Keratinocyte (primary cell): ENCODE data around the gene KRTAP4-16. TPM values are rescaled to one million over a fixed set of nuclear protein-coding genes. Genes with fewer than 3 reads are reported as not detected.
A peak's percentile ranks its signal among the peaks of the same experiment; 100 is the strongest.
"Not testable (repeated sequence)": the region's sequence is repeated elsewhere in the genome, so short reads cannot be mapped to it uniquely, and the experiment has no call there.

Source experiments
- DNase-seq: peaks from one replicate; pipeline ENCODE4 v3.0.0-alpha.2; 2011; ENCODE audit warnings: low read depth, missing footprints, low spot score
- FAIRE-seq: peaks from 2 replicates; lab custom pipeline; 2011; peaks lifted over from hg19 to GRCh38; lab: Jason Lieb, UNC
- H2AFZ ChIP-seq: 2 replicates; pipeline ENCODE4 v1.6.0; 2012; ENCODE audit warnings: low read length, control low read depth, inconsistent platforms; ENCODE audit not compliant: control insufficient read depth
- H3K27ac ChIP-seq: 2 replicates; pipeline ENCODE4 v1.5.1; 2011; ENCODE audit warnings: low read length; ENCODE audit not compliant: control insufficient read depth, insufficient read depth
- H3K27me3 ChIP-seq: 3 replicates; pipeline ENCODE4 v1.6.0; 2011; ENCODE audit warnings: low read length; ENCODE audit not compliant: control insufficient read depth, insufficient read depth; ENCODE audit errors: extremely low read depth
- H3K36me3 ChIP-seq, 2 experiments: 2 replicates in 1 of 2; 3 replicates in 1 of 2; pipeline ENCODE4 v1.5.1; 2011; ENCODE audit warnings: low read length in 2 of 2, mild to moderate bottlenecking in 1 of 2; ENCODE audit not compliant: control insufficient read depth in 2 of 2, insufficient read depth in 2 of 2; ENCODE audit errors: extremely low read depth in 1 of 2
- H3K4me1 ChIP-seq: 3 replicates; pipeline ENCODE4 v1.5.1; 2011; ENCODE audit warnings: low read length; ENCODE audit not compliant: control insufficient read depth, insufficient read depth; ENCODE audit errors: extremely low read depth
- H3K4me2 ChIP-seq: 3 replicates; pipeline ENCODE4 v1.6.0; 2011; ENCODE audit warnings: low read depth, low read length; ENCODE audit not compliant: control insufficient read depth, insufficient read depth; ENCODE audit errors: extremely low read depth
- H3K4me3 ChIP-seq, 3 experiments: fragments of 200-600 bp in 1 of 3; sonication (generic) in 1 of 3; 2 replicates in 2 of 3; 3 replicates in 1 of 3; pipeline ENCODE4 v1.5.1; 2011 to 2016; ENCODE audit warnings: low read length in 3 of 3, mild to moderate bottlenecking in 3 of 3, control low read depth in 2 of 3, inconsistent platforms in 1 of 3, low read depth in 1 of 3, mixed read lengths in 1 of 3, mixed run types in 1 of 3, moderate library complexity in 1 of 3; ENCODE audit not compliant: control insufficient read depth in 2 of 3, insufficient read depth in 2 of 3; ENCODE audit errors: extremely low read depth in 1 of 3
- H3K79me2 ChIP-seq: 2 replicates; pipeline ENCODE4 v1.6.0; 2012; ENCODE audit warnings: low read length; ENCODE audit not compliant: control insufficient read depth, insufficient read depth
- H3K9ac ChIP-seq: 3 replicates; pipeline ENCODE4 v1.6.0; 2011; ENCODE audit warnings: low read length; ENCODE audit not compliant: control insufficient read depth, insufficient read depth; ENCODE audit errors: extremely low read depth
- H3K9me1 ChIP-seq: 3 replicates; pipeline ENCODE4 v1.6.0; 2011; ENCODE audit warnings: low read length; ENCODE audit not compliant: control insufficient read depth, insufficient read depth; ENCODE audit errors: extremely low read depth
- H3K9me3 ChIP-seq: 2 replicates; pipeline ENCODE4 v1.5.1; 2012; ENCODE audit warnings: low read depth, low read length; ENCODE audit not compliant: control insufficient read depth
- H4K20me1 ChIP-seq: 3 replicates; pipeline ENCODE4 v1.6.0; 2011; ENCODE audit warnings: low read length; ENCODE audit not compliant: control insufficient read depth, insufficient read depth; ENCODE audit errors: extremely low read depth
- EZH2 ChIP-seq: IDR thresholded peaks from one replicate; pipeline ENCODE4 v1.6.1; 2012; ENCODE audit warnings: inconsistent platforms, mild to moderate bottlenecking, low read length, moderate library complexity
- dilution Hi-C: fragments of 300-500 bp; cut with MboI; formaldehyde crosslinking; loops from one replicate; pipeline ENCODE4 v1.7.0; 2020; ENCODE audit warnings: low sequenced_read_pairs; ENCODE audit not compliant: extremely low pct_ligation_motif_present
- polyA plus RNA-seq, 5 experiments: library from polyadenylated mRNA; depleted of rRNA in 3 of 5; stranded (reverse) in 3 of 5; stranded (forward) in 1 of 5; unstranded in 1 of 5; fragments of >200 nt; gene quantifications; 1 replicate in 1 of 5; 2 replicates in 3 of 5; 3 replicates in 1 of 5; pipeline versions ENCODE4 v1.2.1 to v1.2.3, GENCODE V29; 2011 to 2012; ENCODE audit warnings: missing spikeins in 2 of 5, low read depth in 1 of 5, low replicate concordance in 1 of 5
- TF ChIP-seq, protein P1 (sequence below), 3 experiments: IDR thresholded peaks in 1 of 3; conservative IDR thresholded peaks in 1 of 3; optimal IDR thresholded peaks in 1 of 3; 2 replicates in 2 of 3; 3 replicates in 1 of 3; pipeline versions ENCODE3 to v1.5.1; 2011; ENCODE audit warnings: low read length in 3 of 3, mild to moderate bottlenecking in 3 of 3, moderate library complexity in 2 of 3, control low read depth in 1 of 3, inconsistent platforms in 1 of 3; ENCODE audit not compliant: insufficient read depth in 2 of 3; ENCODE audit errors: extremely low read depth in 1 of 3

Gene KRTAP4-16
- polyA plus RNA-seq, 1 donor (not counting 4 experiments of a cell fraction or from before 2014, with no cell fraction given): not detected

GRCh38 chr17:41140360-41141131, 38.5 kb upstream of the KRTAP4-16 start, which contains the start of gene KRTAP4-6:
Gene KRTAP4-6 (minus strand): TSS chr17:41140544. CDS start chr17:41140487, 57 bp downstream.
- FAIRE-seq: peak; percentile 97
- DNase-seq: peak; percentile 91
- peak within 1 kb of the TSS; percentile 59 for H3K27ac ChIP-seq

GRCh38 chr17:41139865-41140264, 37.9 kb upstream of the KRTAP4-16 start:
- H3K79me2 ChIP-seq, H2AFZ ChIP-seq, H3K4me2 ChIP-seq, H3K36me3 ChIP-seq, H3K27me3 ChIP-seq, H3K4me1 ChIP-seq, H3K9me1 ChIP-seq, H3K9me3 ChIP-seq, H3K9ac ChIP-seq, DNase-seq, H4K20me1 ChIP-seq, FAIRE-seq, H3K4me3 ChIP-seq, dilution Hi-C loops: not testable (repeated sequence)
- peak overlapping the region; percentile 59 for H3K27ac ChIP-seq

More at GRCh38 chr17:41140360-41141131, 38.5 kb upstream of the KRTAP4-16 start, which contains the start of gene KRTAP4-6:
- H3K9me3 ChIP-seq: peaks cover 8% of the 10 kb centered on the region
- peak within 1 kb of the TSS; percentile 11 for H3K4me2 ChIP-seq
- H3K79me2 ChIP-seq: no peaks in the 10 kb centered on the region
- H3K27me3 ChIP-seq: no peaks in the 10 kb centered on the region
- H3K4me1 ChIP-seq: peaks cover 8% of the 10 kb centered on the region
- no peaks in the 10 kb centered on the region for H4K20me1 ChIP-seq
- no peak within 1 kb of the TSS for H2AFZ ChIP-seq
- H3K36me3 ChIP-seq: no peaks in the 10 kb centered on the region
- no peaks in the 10 kb centered on the region for H3K9me1 ChIP-seq
- dilution Hi-C loops: no loop called here
- TF ChIP-seq EZH2: no peak
- TF ChIP-seq, protein P1, sequence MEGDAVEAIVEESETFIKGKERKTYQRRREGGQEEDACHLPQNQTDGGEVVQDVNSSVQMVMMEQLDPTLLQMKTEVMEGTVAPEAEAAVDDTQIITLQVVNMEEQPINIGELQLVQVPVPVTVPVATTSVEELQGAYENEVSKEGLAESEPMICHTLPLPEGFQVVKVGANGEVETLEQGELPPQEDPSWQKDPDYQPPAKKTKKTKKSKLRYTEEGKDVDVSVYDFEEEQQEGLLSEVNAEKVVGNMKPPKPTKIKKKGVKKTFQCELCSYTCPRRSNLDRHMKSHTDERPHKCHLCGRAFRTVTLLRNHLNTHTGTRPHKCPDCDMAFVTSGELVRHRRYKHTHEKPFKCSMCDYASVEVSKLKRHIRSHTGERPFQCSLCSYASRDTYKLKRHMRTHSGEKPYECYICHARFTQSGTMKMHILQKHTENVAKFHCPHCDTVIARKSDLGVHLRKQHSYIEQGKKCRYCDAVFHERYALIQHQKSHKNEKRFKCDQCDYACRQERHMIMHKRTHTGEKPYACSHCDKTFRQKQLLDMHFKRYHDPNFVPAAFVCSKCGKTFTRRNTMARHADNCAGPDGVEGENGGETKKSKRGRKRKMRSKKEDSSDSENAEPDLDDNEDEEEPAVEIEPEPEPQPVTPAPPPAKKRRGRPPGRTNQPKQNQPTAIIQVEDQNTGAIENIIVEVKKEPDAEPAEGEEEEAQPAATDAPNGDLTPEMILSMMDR (optimal IDR thresholded peaks at IDR 0.05 in 1 of 3, IDR thresholded peaks at IDR 0.05 in 1 of 3, conservative IDR thresholded peaks at IDR 0.05 in 1 of 3; ENCODE audit: extremely low read depth in 1 of 3, insufficient read depth in 2 of 3, low read length in 3 of 3): no peak
- H3K4me3 ChIP-seq: no peak within 1 kb of the TSS
- H3K9ac ChIP-seq: no peak within 1 kb of the TSS
